Tibial nerve (tissue), 4 donors: ENCODE data around the gene FAAP20. TPM values are rescaled to one million over a fixed set of nuclear protein-coding genes. Genes with fewer than 3 reads are reported as not detected.

Experiments
- DNase-seq, 2 donors: peaks; one replicate each; pipeline ENCODE4 v3.0.0-alpha.2; 2019; ENCODE audit warnings: low spot score in 2 of 2
- H3K27ac ChIP-seq, 4 donors: fragments of 200-600 bp; sonication (generic) in 3 of 4; one replicate each; pipeline ENCODE4 v1.5.1; 2017 to 2019; ENCODE audit warnings: mild to moderate bottlenecking in 1 of 4
- H3K27me3 ChIP-seq, 2 donors: fragments of 200-600 bp; sonication (generic) in 1 of 2; one replicate each; pipeline versions ENCODE4 v1.5.1 to v1.6.0; 2017 to 2019
- H3K36me3 ChIP-seq, 3 donors: fragments of 200-600 bp; sonication (generic); one replicate each; pipeline ENCODE4 v1.5.1; 2018 to 2019
- H3K4me1 ChIP-seq, 4 donors: fragments of 200-600 bp; sonication (generic) in 3 of 4; one replicate each; pipeline ENCODE4 v1.5.1; 2017 to 2019
- H3K4me3 ChIP-seq, 4 donors: fragments of 200-600 bp; sonication (generic) in 3 of 4; one replicate each; pipeline ENCODE4 v1.5.1; 2017 to 2019; ENCODE audit warnings: mild to moderate bottlenecking in 1 of 4, moderate library complexity in 1 of 4
- H3K9me3 ChIP-seq, 4 donors: fragments of 200-600 bp; sonication (generic) in 3 of 4; one replicate each; pipeline ENCODE4 v1.5.1; 2017 to 2019
- CTCF ChIP-seq, 5 experiments: fragments of 200-600 bp in 3 of 5; fragments of 450-650 bp in 2 of 5; sonication (generic) in 3 of 5; IDR thresholded peaks; one replicate each; pipeline ENCODE4 v1.5.1; 2016 to 2019; ENCODE audit warnings: antibody characterized with exemption in 5 of 5, mild to moderate bottlenecking in 3 of 5, moderate library complexity in 2 of 5
- EP300 ChIP-seq, 2 donors: sonication (generic); formaldehyde crosslinking; IDR thresholded peaks; one replicate each; pipeline ENCODE4 v1.6.1; 2017; ENCODE audit warnings: antibody characterized with exemption in 2 of 2, mild to moderate bottlenecking in 1 of 2
- POLR2A ChIP-seq, 2 donors: fragments of 450-650 bp; IDR thresholded peaks; one replicate each; pipeline ENCODE4 v1.6.1; 2017; ENCODE audit warnings: antibody characterized with exemption in 2 of 2, mild to moderate bottlenecking in 2 of 2, moderate library complexity in 2 of 2
- WGBS, 2 donors: methylation state at CpG; one replicate each; pipeline ENCODE4 v1.1.5; 2018; 5-methylcytosine and 5-hydroxymethylcytosine counted together
- total RNA-seq, 4 donors: library from RNA; depleted of rRNA; stranded (reverse); fragments of >200 nt; gene quantifications; one replicate each; pipeline ENCODE4 v1.1.0, GENCODE V29; 2016

The FAAP20 gene
- total RNA-seq, 4 donors from 2014 or later: 32.8 to 60.9 (median 47.3) TPM

DNA sequence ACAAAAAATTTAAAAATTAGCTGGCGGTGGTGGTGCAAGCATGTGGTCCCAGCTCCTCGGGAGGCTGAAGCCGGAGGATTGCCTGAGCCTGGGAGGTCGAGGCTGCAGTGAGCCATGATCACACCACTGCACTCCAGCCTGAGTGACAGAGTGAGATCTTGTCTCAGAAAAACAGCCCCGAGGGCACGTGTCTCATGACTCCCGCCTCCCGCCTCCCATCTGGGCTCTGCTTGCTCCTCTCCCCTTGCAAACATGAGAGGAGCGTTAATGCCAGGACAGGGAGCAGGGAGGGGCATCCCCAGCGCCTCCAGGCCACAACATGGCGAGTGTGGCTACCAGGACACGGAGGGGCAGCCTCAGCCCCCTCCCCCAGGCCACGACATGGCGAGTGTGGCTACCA, 28.3 kb downstream of the FAAP20 start:
- H3K9me3 ChIP-seq: peaks cover 0 to 3% (median 0%) of the 10 kb centered on the region in 4 donors
- DNase-seq: no peak
- TF ChIP-seq POLR2A (IDR thresholded peaks at IDR 0.05): no peak
- TF ChIP-seq EP300 (IDR thresholded peaks at IDR 0.05): no peak
- no peak for TF ChIP-seq CTCF (IDR thresholded peaks at IDR 0.05)
- no peaks in the 10 kb centered on the region for H3K4me1 ChIP-seq
- no peak overlapping the region for H3K27ac ChIP-seq
- H3K27me3 ChIP-seq: no peaks in the 10 kb centered on the region
- no peaks in the 10 kb centered on the region for H3K36me3 ChIP-seq
- H3K4me3 ChIP-seq: no peak overlapping the region
- WGBS, 2 donors: 79 to 84% methylated on average over 12 to 13 of the region's 14 CpGs

DNA sequence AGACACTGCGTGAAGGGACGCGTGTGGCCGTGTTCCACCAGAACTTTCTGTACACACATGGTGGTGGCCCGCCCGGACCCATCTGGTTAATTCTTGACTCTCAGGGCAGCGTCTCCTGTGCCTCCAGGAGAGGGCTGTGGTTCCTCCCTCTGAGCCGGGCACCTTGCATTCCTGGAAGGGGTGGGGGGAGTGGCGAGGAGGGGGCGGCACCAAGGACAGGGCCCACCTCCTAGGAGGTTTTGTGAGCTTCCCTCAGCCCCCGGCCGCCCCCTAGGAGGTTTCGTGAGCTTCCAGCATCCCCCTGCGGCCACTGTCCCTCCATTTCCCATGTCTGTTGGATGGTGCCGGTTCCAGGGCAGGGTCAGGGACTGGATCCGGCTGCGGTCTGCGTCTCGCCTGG, 28.9 kb downstream of the FAAP20 start:
- H3K9me3 ChIP-seq: peaks cover 0 to 3% (median 0%) of the 10 kb centered on the region in 4 donors
- 78 to 87% methylated on average over 19 of the region's 19 CpGs for WGBS, 2 donors
- H3K36me3 ChIP-seq: no peaks in the 10 kb centered on the region
- DNase-seq: no peak
- H3K4me1 ChIP-seq: no peaks in the 10 kb centered on the region
- TF ChIP-seq EP300 (IDR thresholded peaks at IDR 0.05) (no peak), CTCF (IDR thresholded peaks at IDR 0.05) (no peak), POLR2A (IDR thresholded peaks at IDR 0.05) (no peak)
- no peak overlapping the region for H3K4me3 ChIP-seq
- H3K27ac ChIP-seq: no peak overlapping the region
- H3K27me3 ChIP-seq: no peaks in the 10 kb centered on the region

- H3K9me3 ChIP-seq: peaks cover 0 to 3% (median 0%) of the 10 kb centered on the region in 4 donors
- peaks cover 0 to 5% (median 0%) of the 10 kb centered on the region in 4 donors for H3K4me1 ChIP-seq
- no peaks in the 10 kb centered on the region for H3K27me3 ChIP-seq
- H3K4me3 ChIP-seq: no peak overlapping the region
- 67 to 74% methylated on average over 5 to 7 of the region's 7 CpGs for WGBS, 2 donors
- H3K36me3 ChIP-seq: no peaks in the 10 kb centered on the region
- H3K27ac ChIP-seq: no peak overlapping the region
- TF ChIP-seq CTCF (IDR thresholded peaks at IDR 0.05) (no peak), POLR2A (IDR thresholded peaks at IDR 0.05) (no peak), EP300 (IDR thresholded peaks at IDR 0.05) (no peak)
- no peak for DNase-seq
Measured at GRCh38 chr1:2163205-2163604, 31.4 kb downstream of the FAAP20 start.

DNA sequence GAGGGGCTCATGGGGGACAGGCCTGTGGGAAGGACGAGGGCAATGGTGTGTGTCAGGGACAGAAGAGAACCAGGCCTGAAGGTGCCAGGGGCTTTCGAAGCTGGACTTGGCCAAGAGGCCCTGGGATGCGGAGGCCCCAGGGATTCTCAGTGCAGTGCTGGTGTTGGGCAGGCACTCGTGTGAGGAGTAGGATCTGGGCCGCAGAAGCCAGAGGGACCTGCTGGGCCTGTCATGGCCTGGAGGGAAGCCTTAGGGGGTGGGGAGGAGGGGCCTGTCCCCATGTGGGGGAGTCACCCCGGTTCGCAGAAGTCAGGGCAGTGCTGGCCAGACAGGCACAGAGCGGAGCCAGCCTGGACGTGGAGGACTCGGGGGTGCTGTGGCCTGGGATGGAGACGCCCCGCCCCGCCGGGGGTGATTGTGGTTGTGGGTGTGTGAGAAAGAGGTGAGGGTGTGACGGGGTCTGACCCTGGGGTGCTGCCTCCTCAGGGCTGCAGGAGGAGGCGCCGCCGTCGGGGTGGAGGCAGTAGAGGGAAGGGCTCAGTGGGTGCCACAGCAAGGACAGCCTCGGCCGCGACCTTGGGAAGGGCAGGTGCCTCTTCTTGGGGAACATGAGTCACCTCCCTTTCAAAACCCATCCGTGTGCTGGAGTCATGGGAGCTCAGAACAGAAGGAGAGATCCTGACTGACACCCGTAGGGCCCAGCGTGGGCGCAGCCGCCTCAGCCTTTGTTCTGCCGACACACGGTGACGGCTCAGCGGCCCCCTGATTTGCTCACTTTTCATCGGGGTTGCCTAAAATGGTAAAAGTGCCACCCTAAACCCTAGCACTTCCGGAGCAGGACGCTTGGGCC, 33.9 kb downstream of the FAAP20 start:
- peaks cover 0 to 3% (median 0%) of the 10 kb centered on the region in 4 donors for H3K9me3 ChIP-seq
- DNase-seq: no peak
- peaks cover 0 to 11% (median 0%) of the 10 kb centered on the region in 4 donors for H3K4me1 ChIP-seq
- H3K4me3 ChIP-seq: no peak overlapping the region
- H3K27me3 ChIP-seq: no peaks in the 10 kb centered on the region
- no peak for TF ChIP-seq POLR2A (IDR thresholded peaks at IDR 0.05)
- no peak for TF ChIP-seq EP300 (IDR thresholded peaks at IDR 0.05)
- TF ChIP-seq CTCF (IDR thresholded peaks at IDR 0.05): no peak
- WGBS, 2 donors: 88% methylated on average over 30 to 33 of the region's 34 CpGs
- no peak overlapping the region for H3K27ac ChIP-seq
- H3K36me3 ChIP-seq: no peaks in the 10 kb centered on the region

DNA sequence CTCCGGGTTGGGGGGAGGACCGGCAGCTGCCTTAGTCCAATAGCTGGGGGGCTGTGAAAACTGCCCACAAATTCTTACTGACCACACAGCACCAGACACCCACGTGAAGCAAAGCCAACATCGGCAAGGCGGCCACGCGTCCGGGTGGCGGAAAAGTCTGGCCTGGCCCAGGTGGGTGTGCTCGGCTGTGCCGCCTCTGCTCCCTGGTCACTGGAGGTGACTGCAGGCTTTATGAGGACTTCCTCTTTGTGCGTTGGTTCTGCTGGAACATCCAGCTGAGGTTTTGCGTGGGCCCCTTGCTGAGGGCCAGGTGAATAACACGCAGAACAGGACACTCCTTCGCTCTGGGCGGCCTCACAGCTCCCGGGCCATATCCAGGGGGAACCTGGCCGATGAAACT, 35.4 kb downstream of the FAAP20 start:
- Histone ChIP-seq H3K9me3 (peaks cover 0 to under 1% (median 0%) of the 10 kb centered on the region in 4 donors), H3K27ac (no peak overlapping the region), H3K36me3 (no peaks in the 10 kb centered on the region), H3K27me3 (no peaks in the 10 kb centered on the region), H3K4me1 (peaks cover 0 to 11% (median 0%) of the 10 kb centered on the region in 4 donors), H3K4me3 (no peak overlapping the region)
- TF ChIP-seq POLR2A (IDR thresholded peaks at IDR 0.05) (no peak), EP300 (IDR thresholded peaks at IDR 0.05) (no peak), CTCF (IDR thresholded peaks at IDR 0.05) (no peak)
- no peak for DNase-seq
- 89 to 92% methylated on average over 18 of the region's 18 CpGs for WGBS, 2 donors
